ENCODE data around the gene FLOT1. TPM values are rescaled to one million over a fixed set of nuclear protein-coding genes. Genes with fewer than 3 reads are reported as not detected.

Gene FLOT1
- total and polyA plus RNA-seq, 2 experiments from 2014 or later, result 208 to 236 TPM

DNA sequence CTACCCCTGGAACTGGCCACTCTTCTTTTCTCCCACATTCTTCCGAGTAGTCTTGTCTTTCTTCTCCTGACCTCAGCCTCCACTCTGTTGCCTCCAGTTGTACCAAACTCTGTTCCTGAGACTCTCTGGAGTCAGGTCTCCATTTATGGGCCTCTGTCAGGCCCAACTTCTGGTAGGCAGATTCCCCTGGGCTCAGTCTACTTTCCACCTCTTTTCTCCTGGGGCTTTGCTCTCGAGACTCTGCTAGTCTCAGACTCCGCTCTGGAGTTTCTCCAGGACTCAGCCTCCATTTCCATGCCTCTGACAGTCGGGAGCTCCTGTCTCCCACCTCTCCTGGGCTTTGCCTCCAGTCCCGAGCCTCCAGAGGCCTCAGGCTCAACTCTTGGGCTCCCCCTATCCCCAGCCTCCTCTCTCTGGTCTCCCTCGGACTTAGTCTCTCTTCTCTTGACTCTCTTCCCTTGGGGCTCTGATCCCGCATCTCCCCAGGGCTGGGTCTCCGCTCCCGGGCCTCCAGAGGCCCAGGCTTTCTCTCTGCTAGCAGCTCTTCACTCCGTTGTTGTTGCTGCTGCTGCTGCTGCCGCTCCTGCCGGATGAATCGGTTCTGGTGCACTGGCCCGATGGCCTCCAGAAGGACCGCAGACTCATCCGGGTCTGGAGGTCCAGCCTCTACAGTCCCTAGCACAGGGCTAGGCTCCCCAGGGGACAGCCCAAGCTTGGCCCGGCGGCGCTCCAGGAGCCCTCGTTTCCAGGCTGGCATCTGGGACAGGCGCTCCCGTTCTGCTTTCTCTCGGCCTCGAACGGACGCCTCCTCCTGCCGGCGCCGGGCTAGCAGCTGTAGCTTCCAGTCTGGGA, 57.1 kb downstream of the FLOT1 start:
- Histone ChIP-seq H3K4me1 (ENCODE audit: low read depth) (peaks cover 60% of the 10 kb centered on the region), H3K27ac (peak overlapping the region; percentile 88)
- DNase-seq (ENCODE audit: low read depth in 1 of 2, low spot score in 1 of 2), result no peak

DNA sequence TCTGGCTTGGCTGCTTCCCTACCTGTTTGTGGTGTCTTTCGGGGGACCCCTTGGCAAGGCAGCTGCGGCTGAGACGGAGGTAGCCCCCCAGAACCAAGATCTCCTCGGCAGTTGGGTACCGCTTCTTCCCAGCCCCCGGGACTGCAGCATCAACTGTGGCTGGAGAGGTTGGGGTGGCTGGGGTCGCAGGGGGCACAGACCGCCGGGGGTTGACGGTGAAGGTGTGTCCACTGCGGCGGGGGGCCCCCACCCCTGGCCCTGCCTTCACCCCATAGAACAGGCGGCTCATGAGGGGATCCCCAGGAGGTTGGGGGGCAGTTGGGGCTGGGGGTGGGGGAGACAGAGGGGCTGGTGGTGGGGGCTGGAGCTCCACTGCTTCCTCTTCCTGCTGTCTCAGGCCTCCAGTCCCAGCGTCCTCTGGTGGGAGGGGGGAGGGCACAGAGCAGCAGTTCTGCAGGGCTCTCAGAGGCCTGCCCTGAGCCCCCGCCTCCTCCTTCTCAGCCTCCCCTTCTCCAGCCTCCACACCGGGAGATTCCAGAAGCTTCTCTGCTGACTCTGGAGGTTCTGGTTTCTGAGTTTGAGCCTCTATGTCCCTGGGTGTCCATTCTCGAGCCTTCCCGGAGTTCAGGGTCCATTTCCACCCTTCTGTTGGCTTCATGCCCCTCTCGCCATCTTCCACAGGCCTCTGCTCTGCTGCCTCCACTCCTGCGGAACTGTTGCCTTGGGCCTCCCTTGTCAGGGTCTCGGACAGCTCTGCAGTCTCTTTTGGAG, 57.9 kb downstream of the FLOT1 start:
- Histone ChIP-seq H3K27ac (peak overlapping the region; percentile 88), H3K4me1 (ENCODE audit: low read depth) (peaks cover 56% of the 10 kb centered on the region), H3K36me3 (no peaks in the 10 kb centered on the region), H3K27me3 (no peaks in the 10 kb centered on the region), H3K9me3 (ENCODE audit: low read depth) (no peaks in the 10 kb centered on the region), H3K4me3 (peak overlapping the region; percentile 2)
- DNase-seq (ENCODE audit: low read depth in 1 of 2, low spot score in 1 of 2), result peak in 1 of 2 donors; percentile 57
- TF ChIP-seq, protein P1, sequence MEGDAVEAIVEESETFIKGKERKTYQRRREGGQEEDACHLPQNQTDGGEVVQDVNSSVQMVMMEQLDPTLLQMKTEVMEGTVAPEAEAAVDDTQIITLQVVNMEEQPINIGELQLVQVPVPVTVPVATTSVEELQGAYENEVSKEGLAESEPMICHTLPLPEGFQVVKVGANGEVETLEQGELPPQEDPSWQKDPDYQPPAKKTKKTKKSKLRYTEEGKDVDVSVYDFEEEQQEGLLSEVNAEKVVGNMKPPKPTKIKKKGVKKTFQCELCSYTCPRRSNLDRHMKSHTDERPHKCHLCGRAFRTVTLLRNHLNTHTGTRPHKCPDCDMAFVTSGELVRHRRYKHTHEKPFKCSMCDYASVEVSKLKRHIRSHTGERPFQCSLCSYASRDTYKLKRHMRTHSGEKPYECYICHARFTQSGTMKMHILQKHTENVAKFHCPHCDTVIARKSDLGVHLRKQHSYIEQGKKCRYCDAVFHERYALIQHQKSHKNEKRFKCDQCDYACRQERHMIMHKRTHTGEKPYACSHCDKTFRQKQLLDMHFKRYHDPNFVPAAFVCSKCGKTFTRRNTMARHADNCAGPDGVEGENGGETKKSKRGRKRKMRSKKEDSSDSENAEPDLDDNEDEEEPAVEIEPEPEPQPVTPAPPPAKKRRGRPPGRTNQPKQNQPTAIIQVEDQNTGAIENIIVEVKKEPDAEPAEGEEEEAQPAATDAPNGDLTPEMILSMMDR (IDR thresholded peaks at IDR 0.05; ENCODE audit: low read depth, low read length), result no peak

More for the DNA sequence above, 57.1 kb downstream of the FLOT1 start:
- H3K9me3 ChIP-seq (ENCODE audit: low read depth), result no peaks in the 10 kb centered on the region
- no peaks in the 10 kb centered on the region for H3K36me3 ChIP-seq
- TF ChIP-seq, protein P1 (IDR thresholded peaks at IDR 0.05; ENCODE audit: low read depth, low read length), result peak; percentile 41
- H3K27me3 ChIP-seq, result no peaks in the 10 kb centered on the region
- peak overlapping the region; percentile 63 for H3K4me3 ChIP-seq

DNA sequence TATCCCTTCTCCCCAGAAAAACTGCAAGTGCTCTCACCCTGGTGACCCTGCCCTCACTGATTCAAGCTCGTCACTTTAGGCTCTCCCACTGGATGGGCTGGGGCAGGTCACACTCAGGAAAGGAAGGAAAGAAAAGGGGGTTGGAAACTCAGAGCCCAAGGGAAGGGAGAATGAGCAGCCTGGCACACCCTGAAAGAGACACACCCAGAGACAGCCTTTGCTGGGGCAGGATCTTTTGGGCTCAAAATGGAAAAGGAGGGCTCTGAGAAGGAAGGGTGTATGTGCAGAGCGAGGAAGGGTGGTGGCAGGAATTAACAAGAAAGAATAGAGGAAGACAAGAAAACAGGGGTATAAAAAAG, 58.5 kb downstream of the FLOT1 start:
- H3K9me3 ChIP-seq (ENCODE audit: low read depth), result no peaks in the 10 kb centered on the region
- H3K27ac ChIP-seq, result peak overlapping the region; percentile 88
- no peaks in the 10 kb centered on the region for H3K36me3 ChIP-seq
- TF ChIP-seq, protein P1 (IDR thresholded peaks at IDR 0.05; ENCODE audit: low read depth, low read length), result no peak
- H3K27me3 ChIP-seq, result no peaks in the 10 kb centered on the region
- H3K4me3 ChIP-seq, result peak overlapping the region; percentile 2
- no peak for DNase-seq (ENCODE audit: low read depth in 1 of 2, low spot score in 1 of 2)
- peaks cover 52% of the 10 kb centered on the region for H3K4me1 ChIP-seq (ENCODE audit: low read depth)

DNA sequence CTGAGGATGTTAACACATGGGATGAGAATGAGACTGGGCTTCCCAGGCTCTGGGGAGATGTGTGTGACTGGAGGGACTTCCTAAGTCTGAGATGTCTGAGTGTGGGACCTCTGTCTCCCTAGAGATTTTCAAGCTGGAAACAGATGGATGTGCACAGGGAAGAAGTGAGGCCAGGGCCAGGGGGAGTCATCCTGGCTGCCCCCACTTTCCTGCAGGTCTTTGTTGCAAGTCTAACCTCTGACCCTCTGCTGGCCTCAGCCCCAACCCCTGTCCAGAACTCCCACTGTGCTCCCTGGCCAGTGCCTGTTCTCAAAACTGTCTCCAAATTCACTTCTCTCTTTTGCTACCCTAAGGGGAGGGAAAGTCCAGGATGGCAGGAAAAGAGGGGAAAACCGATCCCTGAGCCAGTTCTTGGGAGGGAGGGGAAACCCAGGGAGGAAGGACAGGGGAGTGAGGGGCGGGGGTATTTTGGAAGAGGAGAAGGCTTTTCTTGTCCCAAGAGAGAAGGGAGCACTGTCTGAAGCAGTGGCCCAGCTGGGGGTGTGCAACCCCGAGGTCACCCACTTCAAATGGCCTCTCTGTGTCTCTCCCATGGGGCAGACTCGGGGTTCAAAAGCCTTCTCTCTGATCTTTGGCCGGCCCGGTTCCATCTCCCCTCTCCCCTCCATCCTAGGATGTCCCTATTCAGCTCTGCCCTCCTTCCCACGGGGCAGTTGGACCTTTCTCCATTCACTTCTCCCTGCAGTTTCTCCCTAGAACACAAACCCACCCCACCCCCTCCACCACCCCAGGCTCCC, 59.1 kb downstream of the FLOT1 start:
- no peak for DNase-seq (ENCODE audit: low read depth in 1 of 2, low spot score in 1 of 2)
- Histone ChIP-seq H3K9me3 (ENCODE audit: low read depth) (no peaks in the 10 kb centered on the region), H3K27ac (peak overlapping the region; percentile 88), H3K4me1 (ENCODE audit: low read depth) (peaks cover 52% of the 10 kb centered on the region), H3K4me3 (peak overlapping the region; percentile 2), H3K27me3 (no peaks in the 10 kb centered on the region), H3K36me3 (peaks cover 5% of the 10 kb centered on the region)
- TF ChIP-seq, protein P1 (IDR thresholded peaks at IDR 0.05; ENCODE audit: low read depth, low read length), result no peak

Measured in cardiac muscle cell (in vitro differentiated cells and primary cell).